ENCODE data around the gene ARHGAP10.

Gene ARHGAP10

GRCh38 chr4:147823130-147823529 lies 91.2 kb downstream of the ARHGAP10 start:
- no peak for DNase-seq (ENCODE audit: extremely low read depth in 1 of 2, low read depth in 1 of 2)

DNA sequence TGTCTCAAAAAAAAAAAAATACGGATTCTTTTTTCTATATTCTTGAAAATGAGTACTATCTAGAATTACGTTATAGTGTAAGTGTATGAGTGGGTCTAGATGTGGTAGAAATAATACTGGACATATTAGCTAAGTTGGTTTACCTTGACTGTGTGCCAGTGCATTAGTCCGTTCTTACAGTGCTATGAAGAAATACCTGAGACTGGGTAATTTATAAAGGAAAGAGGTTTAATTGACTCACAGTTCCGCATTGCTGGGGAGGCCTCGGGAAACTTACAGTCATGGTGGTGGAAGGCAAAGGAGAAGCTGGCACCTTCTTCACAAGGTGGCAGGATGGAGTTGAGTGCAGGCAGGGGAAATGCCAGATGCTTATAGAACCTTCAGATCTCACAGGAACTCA lies 92.4 kb downstream of the ARHGAP10 start:
- no peak for DNase-seq (ENCODE audit: extremely low read depth in 1 of 2, low read depth in 1 of 2)

DNA sequence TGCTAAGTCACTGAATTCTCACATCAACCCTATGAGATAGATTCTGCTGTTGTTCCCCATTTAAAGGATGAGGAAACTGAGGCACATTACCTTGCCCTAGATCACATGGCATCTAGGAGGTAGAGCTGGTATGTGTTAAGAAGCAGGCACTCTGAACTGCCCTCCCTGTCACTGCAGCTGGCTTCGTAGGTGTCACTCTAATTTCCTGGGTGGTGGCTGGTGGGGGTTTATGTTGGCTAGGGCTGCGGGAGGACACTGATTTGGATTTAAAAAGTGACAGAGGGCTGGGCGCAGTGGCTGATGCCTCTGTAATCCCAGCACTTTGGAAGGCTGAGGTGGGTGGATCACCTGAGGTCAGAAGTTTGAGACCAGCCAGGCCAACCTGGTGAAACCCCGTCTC lies 93.0 kb downstream of the ARHGAP10 start:
- no peak for DNase-seq (ENCODE audit: extremely low read depth in 1 of 2, low read depth in 1 of 2)

- no peak for DNase-seq (ENCODE audit: extremely low read depth in 1 of 2, low read depth in 1 of 2)
Observed at GRCh38 chr4:147825451-147826287, 93.8 kb downstream of the ARHGAP10 start.

DNA sequence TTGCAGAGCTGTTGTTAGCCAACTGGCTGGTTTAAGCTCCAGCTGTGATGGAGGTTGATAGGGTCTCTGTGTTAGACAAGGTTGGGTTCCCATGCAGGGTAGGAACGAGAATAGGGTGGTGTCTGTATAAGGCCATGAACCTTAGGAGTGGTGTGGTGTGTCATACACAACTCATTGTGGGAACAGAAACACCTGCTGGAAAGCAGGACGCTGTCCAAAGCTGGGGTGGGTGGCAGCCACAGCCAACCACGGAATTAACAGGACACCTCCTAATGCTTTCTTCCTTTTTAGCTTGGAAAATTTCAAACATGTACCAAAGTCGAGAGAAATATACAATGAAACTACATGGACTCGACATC lies 94.4 kb downstream of the ARHGAP10 start:
- no peak for DNase-seq (ENCODE audit: extremely low read depth in 1 of 2, low read depth in 1 of 2)

DNA sequence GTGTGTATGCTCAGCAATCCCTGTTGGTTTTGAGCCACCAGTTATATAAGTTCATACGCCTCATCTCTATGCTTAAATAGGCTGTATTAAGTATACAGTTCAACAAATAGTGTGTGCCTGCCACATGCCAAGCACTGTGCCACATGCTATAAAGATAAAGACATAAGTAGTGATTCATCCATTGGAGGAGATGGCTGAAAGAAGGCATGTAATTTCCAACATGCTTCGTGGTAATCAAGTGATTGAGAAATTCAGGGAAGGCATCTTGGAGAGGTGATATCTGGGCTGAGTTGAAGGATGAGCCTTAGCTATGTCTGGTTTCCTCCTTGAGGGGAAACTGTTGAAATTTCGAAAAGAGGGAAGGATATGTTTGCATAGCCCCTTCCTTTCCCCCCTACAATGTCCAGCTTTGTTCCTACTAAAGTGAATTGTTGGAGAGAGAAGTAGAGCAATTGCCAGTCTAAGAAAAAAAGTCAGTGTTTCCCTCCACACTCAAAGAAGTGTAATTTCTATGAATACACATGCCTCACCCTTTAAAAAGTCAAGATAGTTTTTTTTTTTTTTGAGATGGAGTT lies 96.5 kb downstream of the ARHGAP10 start:
- no peak for DNase-seq (ENCODE audit: extremely low read depth in 1 of 2, low read depth in 1 of 2)

DNA sequence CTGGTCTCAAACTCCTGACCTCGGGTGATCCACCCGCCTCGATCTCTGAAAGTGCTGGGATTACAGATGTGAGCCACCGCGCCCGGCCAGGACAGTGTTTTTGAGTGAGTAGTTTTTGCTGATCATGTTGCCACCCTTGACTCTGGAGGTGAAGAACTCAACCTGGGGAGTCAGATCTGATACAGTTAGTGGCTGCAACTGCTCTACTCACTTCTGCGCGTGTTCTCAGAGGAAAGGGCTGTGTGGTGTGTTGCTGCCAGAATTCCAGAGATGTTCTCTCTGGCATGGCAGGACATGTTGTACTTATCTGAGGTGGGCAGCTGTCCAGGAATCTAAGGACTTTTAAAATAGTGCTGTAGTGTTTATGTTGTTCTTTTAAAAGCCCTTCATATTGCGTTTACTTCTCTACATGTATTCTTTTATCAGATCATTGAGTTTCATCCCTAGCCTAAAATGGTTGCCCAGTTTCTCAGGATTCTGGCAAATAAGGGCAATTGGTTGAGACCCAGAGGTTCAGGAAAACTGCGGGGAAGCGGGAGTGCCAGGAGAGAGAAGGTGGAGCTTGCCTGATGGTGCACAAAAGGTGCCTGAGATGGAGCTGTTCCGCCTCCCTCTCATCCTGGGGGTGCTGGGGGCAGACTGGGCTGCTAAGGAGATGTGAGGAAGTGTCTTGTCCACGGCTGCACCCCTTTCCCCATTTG lies 97.7 kb downstream of the ARHGAP10 start:
- no peak for DNase-seq (ENCODE audit: extremely low read depth in 1 of 2, low read depth in 1 of 2)

- no peak for DNase-seq (ENCODE audit: extremely low read depth in 1 of 2, low read depth in 1 of 2)
Observed at GRCh38 chr4:147830102-147830463, 98.2 kb downstream of the ARHGAP10 start.

DNA sequence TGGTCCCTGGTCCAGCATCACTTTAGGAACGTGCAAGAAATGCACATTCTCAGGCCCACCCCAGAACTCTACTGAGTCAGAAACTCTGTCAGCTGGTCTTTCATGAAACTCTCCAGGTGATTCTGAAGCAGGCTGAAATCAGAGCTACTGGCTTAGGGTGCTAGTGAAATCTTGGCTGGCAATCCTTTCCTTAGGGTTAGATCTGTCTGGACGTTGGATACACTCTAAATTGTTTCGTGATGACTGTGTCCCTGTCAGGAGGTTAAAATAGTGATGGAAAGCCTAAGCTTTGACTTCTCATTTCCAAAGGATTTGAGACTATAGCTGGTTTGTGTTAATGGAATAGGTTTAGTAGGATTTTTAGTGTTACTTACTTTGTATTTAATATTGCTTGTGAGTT lies 99.1 kb downstream of the ARHGAP10 start:
- no peak for DNase-seq (ENCODE audit: extremely low read depth in 1 of 2, low read depth in 1 of 2)

DNA sequence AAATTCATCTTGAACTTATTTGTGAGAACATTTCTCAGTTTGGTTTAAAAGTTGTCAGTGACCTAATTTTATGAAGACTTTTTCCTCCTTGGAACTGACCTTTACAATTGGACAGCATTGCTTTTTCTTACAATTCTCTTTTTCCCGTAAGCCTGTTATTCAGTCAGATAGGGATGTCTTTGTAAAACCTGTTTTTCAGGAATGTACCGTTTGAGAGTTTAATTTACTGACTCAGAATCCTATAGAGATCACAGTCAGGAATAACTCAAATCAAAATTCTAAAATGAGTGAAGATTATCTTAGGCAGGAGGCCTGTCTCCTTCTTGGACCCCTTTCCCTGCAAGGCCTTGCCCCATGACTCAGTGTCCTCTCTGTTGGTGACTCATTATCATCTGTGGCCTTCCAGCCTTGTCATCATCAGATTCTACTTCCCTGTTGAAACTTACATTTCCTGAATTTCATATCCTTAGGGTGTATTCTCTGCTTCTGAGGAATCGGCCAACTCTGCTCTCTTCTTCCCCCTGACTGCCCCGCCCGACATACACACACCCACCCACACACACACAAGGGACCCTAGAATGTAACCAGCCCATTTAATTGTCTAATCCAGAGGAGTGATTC lies 99.8 kb downstream of the ARHGAP10 start:
- no peak for DNase-seq (ENCODE audit: extremely low read depth in 1 of 2, low read depth in 1 of 2)

GRCh38 chr4:147833254-147833653 lies 101.4 kb downstream of the ARHGAP10 start:
- no peak for DNase-seq (ENCODE audit: extremely low read depth in 1 of 2, low read depth in 1 of 2)

GRCh38 chr4:147833741-147834140 lies 101.9 kb downstream of the ARHGAP10 start:
- DNase-seq (ENCODE audit: extremely low read depth in 1 of 2, low read depth in 1 of 2), result no peak

- DNase-seq (ENCODE audit: extremely low read depth in 1 of 2, low read depth in 1 of 2), result no peak
Observed at GRCh38 chr4:147834480-147834879, 102.6 kb downstream of the ARHGAP10 start.

DNA sequence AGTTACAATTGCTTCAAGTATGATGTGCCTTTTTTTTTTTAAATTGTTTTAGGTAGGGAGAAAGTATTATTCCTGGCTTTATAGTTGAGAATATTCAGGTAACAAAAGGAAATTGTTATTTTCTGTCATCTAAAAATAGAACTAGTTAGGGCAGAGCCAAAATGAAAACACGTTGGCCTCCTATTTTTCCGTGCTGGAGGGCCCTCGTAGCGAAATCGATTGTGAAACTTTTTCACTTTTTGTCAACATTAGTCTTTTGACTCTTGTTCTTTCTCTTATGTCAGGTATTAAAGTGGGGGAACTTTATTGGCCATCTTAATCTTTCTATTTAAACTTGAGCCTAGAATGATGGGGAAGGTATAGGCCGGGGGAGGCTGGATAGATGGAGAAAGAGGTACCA lies 104.9 kb downstream of the ARHGAP10 start:
- DNase-seq (ENCODE audit: extremely low read depth in 1 of 2, low read depth in 1 of 2), result no peak

GRCh38 chr4:147837435-147837834 lies 105.5 kb downstream of the ARHGAP10 start:
- DNase-seq (ENCODE audit: extremely low read depth in 1 of 2, low read depth in 1 of 2), result no peak

DNA sequence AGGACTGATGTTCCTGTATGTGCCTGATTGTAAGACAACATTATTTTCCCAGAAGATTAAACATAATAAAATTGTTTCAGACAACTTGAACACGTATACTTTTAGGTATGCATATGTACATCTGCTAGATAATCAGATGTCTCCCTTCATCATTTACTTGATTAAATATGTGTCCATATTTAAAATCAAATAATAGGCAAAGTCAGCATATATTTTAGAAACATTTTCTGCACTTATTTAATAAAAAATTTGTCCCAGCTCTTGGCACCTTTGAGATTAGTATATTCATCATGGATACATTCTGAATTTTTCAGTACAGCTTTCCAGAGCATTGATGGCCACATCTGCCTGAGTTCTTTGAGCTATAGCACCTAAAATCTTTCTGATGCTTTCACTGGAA lies 106.0 kb downstream of the ARHGAP10 start:
- no peak for DNase-seq (ENCODE audit: extremely low read depth in 1 of 2, low read depth in 1 of 2)

DNA sequence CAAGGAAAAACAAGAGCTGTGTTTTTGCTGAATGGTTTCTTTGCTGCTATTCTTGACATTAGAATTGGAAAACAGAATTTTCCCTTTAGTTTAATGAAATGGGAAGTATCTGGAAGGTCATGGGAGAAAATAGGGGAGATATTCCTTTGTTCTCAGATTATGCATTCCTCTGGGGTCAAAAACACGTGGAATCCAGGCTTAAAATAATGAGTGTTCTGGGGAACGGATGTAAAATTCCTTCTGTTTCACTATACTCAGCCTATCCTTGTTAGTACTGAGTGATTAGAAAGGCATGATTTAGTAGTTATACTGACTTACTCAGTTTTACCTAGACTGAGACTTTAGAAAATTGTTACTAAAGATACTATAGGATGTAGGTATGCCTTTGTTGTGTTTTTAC lies 107.3 kb downstream of the ARHGAP10 start:
- DNase-seq (ENCODE audit: extremely low read depth in 1 of 2, low read depth in 1 of 2), result no peak

DNA sequence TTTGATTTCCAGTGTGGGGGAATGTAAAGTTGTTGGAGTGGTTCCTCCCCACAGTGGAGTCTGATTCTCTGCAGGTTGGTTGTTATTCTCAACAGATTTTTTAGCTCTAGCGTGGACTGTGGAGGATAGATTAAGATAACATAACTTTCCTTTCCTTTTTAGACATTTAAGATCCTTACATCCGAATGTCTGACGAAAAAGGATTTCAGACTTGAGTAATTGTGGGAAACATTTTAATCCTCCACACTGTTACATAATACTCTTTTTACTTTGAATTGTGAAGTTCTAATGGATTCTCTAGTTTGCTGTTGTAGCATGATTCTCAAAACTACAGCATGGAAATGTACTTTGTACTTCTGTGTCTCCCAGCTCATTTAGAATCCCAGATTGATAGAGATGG lies 107.8 kb downstream of the ARHGAP10 start:
- no peak for DNase-seq (ENCODE audit: extremely low read depth in 1 of 2, low read depth in 1 of 2)

DNA sequence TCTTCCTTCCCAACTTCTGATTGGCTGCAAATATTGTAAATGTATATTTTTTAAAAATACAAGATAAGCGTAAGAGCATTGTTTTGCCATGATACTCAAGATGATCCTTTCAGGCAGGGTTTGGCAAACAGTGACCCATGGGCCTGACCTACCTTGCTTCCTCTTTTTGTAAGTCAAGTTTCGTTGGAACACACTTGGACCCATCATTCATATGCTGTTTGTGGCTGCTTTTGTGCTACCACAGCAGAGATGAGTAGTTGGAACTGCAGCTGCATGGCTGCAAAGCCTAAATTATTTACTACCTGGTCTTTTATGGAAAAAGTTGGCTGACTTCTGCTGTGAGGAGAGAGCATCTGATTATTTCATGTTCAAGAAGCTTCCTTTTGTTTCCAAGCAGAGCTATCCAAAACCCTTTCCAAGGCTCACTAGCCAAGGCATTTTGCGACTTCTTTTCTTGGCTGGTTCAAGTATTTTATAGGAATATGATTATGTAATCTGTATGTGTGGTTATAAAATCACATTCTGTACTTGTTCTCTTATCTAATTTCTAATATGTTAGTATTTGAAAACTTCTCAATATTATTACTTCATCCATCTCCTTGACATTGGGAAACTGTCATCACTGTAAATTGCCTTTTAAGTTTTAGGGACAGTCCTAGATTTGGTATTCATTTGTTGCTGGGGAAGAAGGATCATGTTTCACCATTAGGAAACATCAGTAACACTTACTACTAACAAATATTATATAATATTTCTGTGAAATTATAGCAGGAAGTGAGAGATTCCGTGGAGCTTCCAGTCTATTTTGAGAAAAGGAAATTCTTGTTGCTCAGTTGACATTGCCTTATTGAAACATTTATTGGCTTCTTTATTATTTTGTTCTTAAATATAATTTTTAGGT lies 109.2 kb downstream of the ARHGAP10 start:
- no peak for DNase-seq (ENCODE audit: extremely low read depth in 1 of 2, low read depth in 1 of 2)

DNA sequence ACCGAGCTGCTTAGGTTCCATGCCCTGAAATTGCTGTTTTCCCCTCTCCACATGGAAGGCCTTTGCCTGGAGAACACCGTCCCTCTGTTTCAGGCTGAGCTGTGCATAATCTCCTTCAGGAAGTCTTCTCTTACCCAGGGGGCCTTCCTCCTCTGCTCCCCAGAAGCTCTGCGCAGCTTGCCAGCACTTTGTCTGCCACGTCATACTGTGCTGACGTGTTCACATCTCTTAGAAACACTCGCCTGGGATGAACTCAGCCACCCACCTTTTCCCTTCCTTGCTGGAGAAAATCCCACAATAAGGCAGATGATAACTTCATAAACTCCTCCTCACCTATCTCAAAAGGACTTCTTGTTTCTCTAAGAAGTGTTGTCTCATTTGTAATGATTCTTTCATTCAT lies 110.7 kb downstream of the ARHGAP10 start:
- DNase-seq (ENCODE audit: extremely low read depth in 1 of 2, low read depth in 1 of 2), result no peak

DNA sequence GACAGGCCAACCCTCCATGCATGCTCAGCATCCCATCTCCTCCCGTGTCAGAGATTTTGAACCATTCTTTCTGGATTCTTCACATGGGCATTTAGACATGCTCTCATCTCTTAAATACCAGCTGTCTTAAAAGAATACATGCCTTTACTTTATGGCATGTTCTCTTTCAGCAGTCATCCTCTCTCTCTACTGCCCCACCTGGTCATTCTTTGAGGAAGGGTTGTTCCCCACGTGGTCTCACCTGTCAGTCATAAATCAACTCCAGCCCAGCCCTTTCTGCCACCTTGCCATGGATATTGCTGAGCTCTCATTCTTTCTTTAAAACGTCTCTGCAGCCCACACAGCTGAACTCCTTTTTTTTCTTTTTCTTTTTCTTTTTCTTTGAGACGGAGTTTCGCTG lies 111.3 kb downstream of the ARHGAP10 start:
- DNase-seq (ENCODE audit: extremely low read depth in 1 of 2, low read depth in 1 of 2), result no peak

Data from stimulated activated CD8-positive, alpha-beta memory T cell treated with anti-CD3 and anti-CD28 coated beads, Interleukin-7, amount 100 ng/mL, for 48 hours (primary cell).